K562 (cell line): ENCODE measurements around the gene SEPTIN12. TPM values are rescaled to one million over a fixed set of nuclear protein-coding genes. Genes with fewer than 3 reads are reported as not detected.

Experiments
- ARID1B ChIP-seq: fragments of 450-650 bp; IDR thresholded peaks from 2 replicates; pipeline ENCODE4 v1.6.1; 2016; ENCODE audit warnings: antibody characterized with exemption, mild to moderate bottlenecking, inconsistent platforms
- BCLAF1 ChIP-seq, 2 experiments: fragments of 450-650 bp in 1 of 2; IDR thresholded peaks; 2 replicates each; pipeline ENCODE4 v1.6.1; 2011 to 2017; ENCODE audit warnings: low read depth in 2 of 2, antibody characterized with exemption in 1 of 2, borderline replicate concordance in 1 of 2, low read length in 1 of 2, mild to moderate bottlenecking in 1 of 2, mixed read lengths in 1 of 2; ENCODE audit not compliant: control insufficient read depth in 1 of 2
- CHAMP1 ChIP-seq: fragments of 450-650 bp; IDR thresholded peaks from 2 replicates; pipeline ENCODE4 v1.6.1; 2016; ENCODE audit warnings: mild to moderate bottlenecking
- FOXP1 ChIP-seq: sonication (generic); formaldehyde crosslinking; IDR thresholded peaks from 2 replicates; pipeline ENCODE4 v1.8.0; 2022; ENCODE audit warnings: mild to moderate bottlenecking, missing genetic modification reagents
- MEF2D ChIP-seq: conservative IDR thresholded peaks from 2 replicates; pipeline ENCODE4 v1.6.1; 2016; ENCODE audit warnings: low read depth, missing genetic modification characterization, missing compliant biosample characterization
- PHB ChIP-seq: fragments of 250-450 bp; sonication (Bioruptor Pico); IDR thresholded peaks from 2 replicates; pipeline ENCODE4 v1.5.0; 2021
- TAF1 ChIP-seq: IDR thresholded peaks from 2 replicates; pipeline ENCODE4 v1.6.1; 2011; ENCODE audit warnings: mild to moderate bottlenecking, low read length, moderate library complexity; ENCODE audit not compliant: insufficient read depth, control insufficient read depth, severe bottlenecking; ENCODE audit errors: extremely low read depth
- TEAD1 ChIP-seq, 2 experiments: fragments of 450-650 bp in 1 of 2; sonication (generic) in 1 of 2; formaldehyde crosslinking; IDR thresholded peaks; 2 replicates each; pipeline versions ENCODE4 v1.4.0 to v1.8.0; 2020 to 2022; ENCODE audit warnings: mild to moderate bottlenecking in 2 of 2, missing genetic modification reagents in 1 of 2
- XRCC3 ChIP-seq: fragments of 450-650 bp; IDR thresholded peaks from 2 replicates; pipeline ENCODE4 v1.6.1; 2017; ENCODE audit warnings: mild to moderate bottlenecking, moderate library complexity
- ZFPM2 ChIP-seq: fragments of 250-450 bp; sonication (Bioruptor Pico); IDR thresholded peaks from 2 replicates; pipeline ENCODE4 v1.5.1; 2022; ENCODE audit warnings: mild to moderate bottlenecking
- ZKSCAN8 ChIP-seq: fragments of 200-800 bp; sonication (Bioruptor generic); IDR thresholded peaks from 2 replicates; pipeline ENCODE4 v1.6.1; 2016; ENCODE audit warnings: missing genetic modification characterization, missing compliant biosample characterization
- ZNF274 ChIP-seq: IDR thresholded peaks from 2 replicates; pipeline ENCODE4 v1.6.1; 2011; ENCODE audit warnings: low read depth, mild to moderate bottlenecking, low read length, moderate library complexity, borderline replicate concordance
- polyA plus RNA-seq, 8 experiments: library from polyadenylated mRNA; depleted of rRNA in 4 of 8; stranded (reverse) in 5 of 8; unstranded in 3 of 8; fragments of >200 nt; fragmentation: Nextera tagmentation in 2 of 8; fragmentation: Illumina TruSeq in 1 of 8; extraction: Ambion mirVana in 2 of 8; extraction: Trizol in 1 of 8; gene quantifications; 2 replicates each; pipeline versions ENCODE4 v1.2.1 to v1.2.3, GENCODE V29; 2011 to 2014; ENCODE audit warnings: inconsistent platforms in 1 of 8, missing spikeins in 1 of 8
- total RNA-seq, 7 experiments: library from RNA; depleted of rRNA in 6 of 7; stranded (reverse); fragments of >200 nt in 6 of 7; fragmentation: Illumina TruSeq in 2 of 7; extraction: Trizol in 2 of 7; gene quantifications; 2 replicates each; pipeline versions ENCODE4 v1.2.1 to v1.2.3, GENCODE V29; 2011 to 2021; ENCODE audit warnings: low replicate concordance in 1 of 7
- TF ChIP-seq, protein P1 (sequence below): fragments of 250-450 bp; sonication (Bioruptor Pico); IDR thresholded peaks from 2 replicates; pipeline ENCODE4 v1.5.0; 2021; ENCODE audit warnings: mild to moderate bottlenecking, moderate library complexity
- TF ChIP-seq, protein P2 (sequence below): fragments of 250-450 bp; sonication (Bioruptor Pico); IDR thresholded peaks from 2 replicates; pipeline ENCODE4 v1.4.0; 2020; ENCODE audit warnings: mild to moderate bottlenecking, moderate library complexity

SEPTIN12 gene
- total and polyA plus RNA-seq, 9 of the 15 experiments (the other 6 are each of a cell fraction or from before 2014, with no cell fraction given): not detected

GRCh38 chr16:4766875-4767628 is 21.1 kb downstream of the SEPTIN12 start, which contains the start of gene ZNF500 (continued):
- TF ChIP-seq TAF1: peak; percentile 53
- TF ChIP-seq CHAMP1: no peak
- 0 out of 2 replicates have a peak, but pooled peaks have one; percentile 34 for TF ChIP-seq ARID1B
- TF ChIP-seq ZNF274: no peak; the same call in 1 of the 2 replicates
- TF ChIP-seq, protein P1, sequence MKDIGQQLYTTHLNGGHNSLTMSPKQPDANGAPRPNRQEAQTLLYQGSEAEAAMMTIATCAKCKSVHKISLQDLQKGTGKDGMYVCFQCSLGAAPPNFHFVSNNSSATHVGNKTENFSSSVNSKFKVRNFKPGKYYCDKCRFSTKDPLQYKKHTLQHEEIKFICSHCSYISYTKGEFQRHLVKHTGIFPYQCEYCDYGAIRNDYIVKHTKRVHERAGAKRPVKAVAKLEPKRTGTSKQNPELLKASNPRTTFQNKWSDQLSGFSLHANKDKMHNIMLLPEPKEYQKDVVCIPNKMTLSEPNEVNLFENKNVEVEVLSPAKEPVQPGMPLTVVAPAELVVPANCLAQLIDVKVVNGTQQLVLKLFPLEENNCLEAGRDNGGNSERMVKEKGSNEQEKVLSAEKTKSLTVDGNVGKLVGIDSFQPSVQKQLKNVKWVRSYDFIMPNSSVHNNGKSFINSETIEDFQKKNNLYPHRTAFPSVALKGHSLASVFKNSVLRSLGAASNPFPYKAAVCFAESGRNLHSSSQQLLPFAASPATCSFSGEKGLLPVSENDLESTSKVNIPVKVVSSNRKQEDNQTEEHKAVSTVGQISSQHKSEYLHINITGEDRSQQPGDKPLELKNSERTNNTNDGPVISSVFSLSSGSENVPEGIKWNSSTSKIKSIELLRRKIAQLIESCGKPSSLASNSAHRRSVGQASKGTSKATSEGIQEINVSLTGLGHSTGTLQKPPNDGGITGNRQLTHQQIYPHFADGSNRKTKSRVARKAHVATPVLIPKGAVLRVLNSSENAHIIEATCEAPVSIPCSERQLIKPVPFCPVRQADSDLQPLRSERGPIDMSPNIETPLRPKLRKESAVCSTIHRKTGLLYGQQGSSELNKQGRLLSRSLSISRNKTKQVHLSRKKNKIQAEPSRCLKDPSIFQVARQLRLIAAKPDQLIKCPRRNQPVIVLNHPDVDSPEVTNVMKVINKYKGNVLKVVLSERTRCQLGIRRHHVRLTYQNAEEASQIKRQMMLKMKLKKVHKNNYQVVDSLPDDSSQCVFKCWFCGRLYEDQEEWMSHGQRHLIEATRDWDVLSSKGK (CRISPR knock-in tag): no peak
- TF ChIP-seq ZKSCAN8 (CRISPR knock-in tag): no peak
- TF ChIP-seq BCLAF1 (IDR thresholded peaks at IDR 0.05; ENCODE audit: borderline replicate concordance in 1 of 2, control insufficient read depth in 1 of 2, low read depth in 2 of 2, low read length in 1 of 2): no peak
- TF ChIP-seq PHB: no peak
- no peak for TF ChIP-seq TEAD1 (CRISPR knock-in tag; IDR thresholded peaks at IDR 0.05)
- TF ChIP-seq, protein P2, sequence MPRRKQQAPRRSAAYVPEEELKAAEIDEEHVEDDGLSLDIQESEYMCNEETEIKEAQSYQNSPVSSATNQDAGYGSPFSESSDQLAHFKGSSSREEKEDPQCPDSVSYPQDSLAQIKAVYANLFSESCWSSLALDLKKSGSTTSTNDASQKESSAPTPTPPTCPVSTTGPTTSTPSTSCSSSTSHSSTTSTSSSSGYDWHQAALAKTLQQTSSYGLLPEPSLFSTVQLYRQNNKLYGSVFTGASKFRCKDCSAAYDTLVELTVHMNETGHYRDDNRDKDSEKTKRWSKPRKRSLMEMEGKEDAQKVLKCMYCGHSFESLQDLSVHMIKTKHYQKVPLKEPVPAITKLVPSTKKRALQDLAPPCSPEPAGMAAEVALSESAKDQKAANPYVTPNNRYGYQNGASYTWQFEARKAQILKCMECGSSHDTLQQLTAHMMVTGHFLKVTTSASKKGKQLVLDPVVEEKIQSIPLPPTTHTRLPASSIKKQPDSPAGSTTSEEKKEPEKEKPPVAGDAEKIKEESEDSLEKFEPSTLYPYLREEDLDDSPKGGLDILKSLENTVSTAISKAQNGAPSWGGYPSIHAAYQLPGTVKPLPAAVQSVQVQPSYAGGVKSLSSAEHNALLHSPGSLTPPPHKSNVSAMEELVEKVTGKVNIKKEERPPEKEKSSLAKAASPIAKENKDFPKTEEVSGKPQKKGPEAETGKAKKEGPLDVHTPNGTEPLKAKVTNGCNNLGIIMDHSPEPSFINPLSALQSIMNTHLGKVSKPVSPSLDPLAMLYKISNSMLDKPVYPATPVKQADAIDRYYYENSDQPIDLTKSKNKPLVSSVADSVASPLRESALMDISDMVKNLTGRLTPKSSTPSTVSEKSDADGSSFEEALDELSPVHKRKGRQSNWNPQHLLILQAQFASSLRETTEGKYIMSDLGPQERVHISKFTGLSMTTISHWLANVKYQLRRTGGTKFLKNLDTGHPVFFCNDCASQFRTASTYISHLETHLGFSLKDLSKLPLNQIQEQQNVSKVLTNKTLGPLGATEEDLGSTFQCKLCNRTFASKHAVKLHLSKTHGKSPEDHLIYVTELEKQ (CRISPR knock-in tag): no peak
- TF ChIP-seq XRCC3: no peak
- peak; percentile 80; the same call in 1 of the 2 replicates for TF ChIP-seq FOXP1 (CRISPR knock-in tag)
- no peak for TF ChIP-seq MEF2D
- TF ChIP-seq ZFPM2: no peak
